ENCODE data around the gene PIK3R2.
A peak's percentile ranks its signal among the peaks of the same experiment; 100 is the strongest.

PIK3R2 gene

DNA sequence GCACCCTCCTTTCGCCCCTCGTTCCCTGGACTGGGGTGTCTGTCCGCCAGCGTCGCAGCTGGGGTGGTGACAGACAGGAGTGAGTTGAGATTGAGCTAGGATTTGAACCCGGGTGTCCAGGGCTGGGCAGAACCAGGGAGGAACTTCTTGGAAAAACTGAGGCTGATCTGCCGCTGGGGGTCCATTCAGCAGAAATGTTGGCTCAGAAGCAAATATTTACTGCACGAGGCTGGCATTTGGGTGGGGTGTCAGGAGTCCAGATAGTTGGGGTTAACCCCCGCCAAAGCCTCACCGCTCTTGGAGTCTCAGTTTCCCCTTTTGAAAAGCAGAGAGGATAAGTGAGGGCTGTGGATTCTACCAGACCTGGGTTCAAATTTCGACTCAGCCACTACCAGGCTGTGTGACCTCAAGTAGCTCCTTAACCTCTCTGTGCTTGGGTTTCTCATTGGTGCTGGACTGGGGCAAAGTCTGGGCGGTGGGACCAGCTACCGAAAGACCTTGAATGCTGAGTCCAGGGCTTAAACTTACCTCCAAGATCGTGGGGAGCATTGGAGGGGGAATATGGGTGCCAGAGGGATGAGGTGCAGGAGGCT, 34.4 kb upstream of the PIK3R2 start:
- DNase-seq (ENCODE audit: low read depth in 2 of 2), result no peak
- H3K4me3 ChIP-seq (replicated peaks in 1 of 2; ENCODE audit: low read depth in 2 of 2, low read length in 2 of 2), result peak overlapping the region; percentile 61 to 65
- TF ChIP-seq, protein P1, sequence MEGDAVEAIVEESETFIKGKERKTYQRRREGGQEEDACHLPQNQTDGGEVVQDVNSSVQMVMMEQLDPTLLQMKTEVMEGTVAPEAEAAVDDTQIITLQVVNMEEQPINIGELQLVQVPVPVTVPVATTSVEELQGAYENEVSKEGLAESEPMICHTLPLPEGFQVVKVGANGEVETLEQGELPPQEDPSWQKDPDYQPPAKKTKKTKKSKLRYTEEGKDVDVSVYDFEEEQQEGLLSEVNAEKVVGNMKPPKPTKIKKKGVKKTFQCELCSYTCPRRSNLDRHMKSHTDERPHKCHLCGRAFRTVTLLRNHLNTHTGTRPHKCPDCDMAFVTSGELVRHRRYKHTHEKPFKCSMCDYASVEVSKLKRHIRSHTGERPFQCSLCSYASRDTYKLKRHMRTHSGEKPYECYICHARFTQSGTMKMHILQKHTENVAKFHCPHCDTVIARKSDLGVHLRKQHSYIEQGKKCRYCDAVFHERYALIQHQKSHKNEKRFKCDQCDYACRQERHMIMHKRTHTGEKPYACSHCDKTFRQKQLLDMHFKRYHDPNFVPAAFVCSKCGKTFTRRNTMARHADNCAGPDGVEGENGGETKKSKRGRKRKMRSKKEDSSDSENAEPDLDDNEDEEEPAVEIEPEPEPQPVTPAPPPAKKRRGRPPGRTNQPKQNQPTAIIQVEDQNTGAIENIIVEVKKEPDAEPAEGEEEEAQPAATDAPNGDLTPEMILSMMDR (IDR thresholded peaks at IDR 0.05; ENCODE audit: low read depth, low read length), result no peak

DNA sequence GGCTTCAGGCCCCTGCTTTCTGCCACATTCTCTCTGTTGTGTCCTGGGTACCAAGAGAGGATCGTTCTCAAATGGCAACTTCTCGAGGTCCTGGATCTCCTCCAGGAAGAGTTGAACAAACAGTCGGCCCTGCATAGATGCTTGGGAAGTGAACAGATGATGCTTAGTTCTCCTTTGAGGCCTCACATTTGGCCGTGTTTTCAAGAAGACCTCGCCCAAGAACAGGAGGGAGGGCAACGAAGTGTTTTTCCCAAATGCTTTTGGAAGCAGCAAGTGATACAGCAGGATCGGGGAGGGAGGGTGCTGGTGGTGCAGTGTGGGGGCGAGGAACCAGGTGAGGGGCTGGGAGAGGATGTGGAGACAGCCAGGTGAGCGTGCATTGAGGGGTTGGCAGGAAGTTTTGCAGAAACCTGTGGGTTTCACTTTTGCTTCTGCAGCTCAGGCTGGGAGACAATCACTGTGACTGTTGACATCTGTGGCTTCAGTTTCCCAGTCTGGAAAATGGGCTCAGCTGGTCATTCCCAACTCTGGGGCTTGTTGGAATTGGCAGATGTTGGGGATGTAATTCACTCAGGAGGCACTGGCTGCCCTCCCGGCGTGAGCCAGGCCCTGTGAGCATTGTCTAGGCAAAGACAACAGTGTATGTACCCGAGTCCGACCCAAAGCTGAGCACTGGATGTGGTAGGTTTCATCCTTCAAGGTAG, 33.8 kb upstream of the PIK3R2 start:
- no peak overlapping the region for H3K4me3 ChIP-seq (replicated peaks in 1 of 2; ENCODE audit: low read depth in 2 of 2, low read length in 2 of 2)
- TF ChIP-seq, protein P1 (IDR thresholded peaks at IDR 0.05; ENCODE audit: low read depth, low read length), result no peak
- DNase-seq (ENCODE audit: low read depth in 2 of 2), result peak; percentile 27 to 45

DNA sequence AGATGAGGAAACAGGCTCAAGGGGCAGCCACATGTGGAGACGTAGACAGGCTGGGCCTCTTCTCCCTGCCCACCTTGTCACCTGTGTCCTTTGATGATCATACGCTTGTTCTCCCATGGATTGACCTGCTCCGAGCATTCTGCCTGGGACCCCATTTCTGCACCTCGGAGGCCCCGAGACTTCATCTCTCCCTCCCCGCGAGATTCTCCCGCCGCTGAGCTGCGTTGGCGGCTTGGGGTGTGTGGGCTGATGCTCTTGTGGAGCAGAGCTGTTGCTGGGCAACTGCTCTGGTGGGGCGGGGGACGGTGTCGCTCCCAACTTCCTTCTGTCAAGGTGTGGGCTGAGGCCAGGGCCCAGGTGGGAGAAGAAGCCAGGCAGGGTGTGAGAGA, 33.3 kb upstream of the PIK3R2 start:
- TF ChIP-seq, protein P1 (IDR thresholded peaks at IDR 0.05; ENCODE audit: low read depth, low read length), result no peak
- H3K4me3 ChIP-seq (replicated peaks in 1 of 2; ENCODE audit: low read depth in 2 of 2, low read length in 2 of 2), result no peak overlapping the region
- no peak for DNase-seq (ENCODE audit: low read depth in 2 of 2)

DNA sequence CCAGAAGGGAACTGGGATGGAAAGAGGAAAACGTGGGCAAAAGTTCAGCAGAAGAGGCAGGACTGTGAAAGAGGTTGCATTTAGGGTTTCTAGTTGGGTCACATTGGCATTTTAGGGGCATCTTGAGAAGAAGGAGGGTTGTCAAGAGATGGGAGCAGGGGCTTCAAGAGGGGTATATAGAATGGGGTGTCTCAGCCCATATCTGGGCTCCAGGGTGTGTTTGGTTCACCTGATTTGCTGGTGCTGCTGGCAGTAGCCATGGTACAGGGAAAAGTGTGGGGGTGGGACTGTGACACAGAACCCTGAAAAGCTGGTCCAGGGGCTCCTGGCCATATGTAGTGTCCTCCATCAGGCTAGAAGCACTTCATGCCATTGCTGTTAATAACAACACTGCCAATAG, 32.8 kb upstream of the PIK3R2 start:
- no peak overlapping the region for H3K4me3 ChIP-seq (replicated peaks in 1 of 2; ENCODE audit: low read depth in 2 of 2, low read length in 2 of 2)
- TF ChIP-seq, protein P1 (IDR thresholded peaks at IDR 0.05; ENCODE audit: low read depth, low read length), result no peak
- DNase-seq (ENCODE audit: low read depth in 2 of 2), result no peak

DNA sequence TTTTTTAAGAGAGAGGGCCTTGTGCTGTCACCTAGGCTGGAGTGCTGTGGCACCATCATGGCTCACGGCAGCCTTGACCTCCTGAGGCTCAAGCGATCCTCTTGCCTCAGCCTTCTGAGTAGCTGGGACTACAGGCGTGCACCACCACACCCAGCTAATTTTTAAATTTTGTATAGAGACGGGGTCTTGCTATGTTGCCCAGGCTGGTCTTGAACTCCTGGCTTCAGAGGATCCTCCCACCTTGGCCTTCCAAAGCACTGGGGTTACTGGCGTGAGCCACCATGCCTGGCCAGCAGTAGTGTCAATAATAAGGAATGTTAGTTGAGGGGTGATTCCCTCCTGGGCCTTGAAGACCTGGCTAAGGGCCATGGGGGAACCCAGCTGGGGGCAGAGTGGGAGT, 31.8 kb upstream of the PIK3R2 start:
- TF ChIP-seq, protein P1 (IDR thresholded peaks at IDR 0.05; ENCODE audit: low read depth, low read length), result no peak
- H3K4me3 ChIP-seq (replicated peaks in 1 of 2; ENCODE audit: low read depth in 2 of 2, low read length in 2 of 2), result no peak overlapping the region
- no peak for DNase-seq (ENCODE audit: low read depth in 2 of 2)

DNA sequence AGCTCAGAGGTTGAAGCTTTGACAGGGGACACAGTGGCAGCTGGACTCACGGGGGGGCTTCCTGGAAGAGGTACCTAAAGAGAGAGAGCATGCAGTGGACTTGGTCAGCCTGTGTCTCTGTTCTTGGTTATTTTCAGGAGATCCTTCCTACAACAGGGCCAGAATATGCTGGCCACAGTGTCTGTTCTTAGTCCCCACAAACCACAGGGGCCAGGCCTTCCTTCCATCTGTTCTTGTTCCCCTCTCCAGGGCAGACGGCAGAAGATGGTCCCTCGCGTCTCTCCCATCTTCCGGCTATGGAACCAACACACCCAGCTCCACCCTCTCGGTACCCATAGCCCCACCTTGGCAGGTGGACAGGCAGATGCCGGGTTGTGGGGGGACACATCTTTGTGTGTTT, 30.5 kb upstream of the PIK3R2 start:
- DNase-seq (ENCODE audit: low read depth in 2 of 2), result no peak
- TF ChIP-seq, protein P1 (IDR thresholded peaks at IDR 0.05; ENCODE audit: low read depth, low read length), result no peak
- no peak overlapping the region for H3K4me3 ChIP-seq (replicated peaks in 1 of 2; ENCODE audit: low read depth in 2 of 2, low read length in 2 of 2)
